BE2C (cell line): Measurements from ENCODE around the gene CXCL17.

Experiments
- DNase-seq: peaks from one replicate; pipeline ENCODE4 v3.0.0-alpha.2; 2020
- H3K27me3 ChIP-seq: fragments of 250-450 bp; sonication (Bioruptor Pico); 2 replicates; pipeline ENCODE4 v1.5.1; 2020; ENCODE audit warnings: mild to moderate bottlenecking
- H3K36me3 ChIP-seq: fragments of 250-450 bp; sonication (Bioruptor Pico); 2 replicates; pipeline ENCODE4 v1.5.1; 2020; ENCODE audit warnings: mild to moderate bottlenecking
- H3K4me1 ChIP-seq: fragments of 250-450 bp; sonication (Bioruptor Pico); 2 replicates; pipeline ENCODE4 v1.5.1; 2020
- H3K4me3 ChIP-seq: 2 replicates; pipeline ENCODE4 v1.5.1; 2011; ENCODE audit warnings: low read depth, low read length
- H3K9me3 ChIP-seq: fragments of 250-450 bp; sonication (Bioruptor Pico); 2 replicates; pipeline ENCODE4 v1.5.1; 2020
- TF ChIP-seq, protein P1 (sequence below): IDR thresholded peaks from 2 replicates; pipeline ENCODE4 v1.5.1; 2012; ENCODE audit warnings: mild to moderate bottlenecking, low read depth, low read length

CXCL17 gene

DNA sequence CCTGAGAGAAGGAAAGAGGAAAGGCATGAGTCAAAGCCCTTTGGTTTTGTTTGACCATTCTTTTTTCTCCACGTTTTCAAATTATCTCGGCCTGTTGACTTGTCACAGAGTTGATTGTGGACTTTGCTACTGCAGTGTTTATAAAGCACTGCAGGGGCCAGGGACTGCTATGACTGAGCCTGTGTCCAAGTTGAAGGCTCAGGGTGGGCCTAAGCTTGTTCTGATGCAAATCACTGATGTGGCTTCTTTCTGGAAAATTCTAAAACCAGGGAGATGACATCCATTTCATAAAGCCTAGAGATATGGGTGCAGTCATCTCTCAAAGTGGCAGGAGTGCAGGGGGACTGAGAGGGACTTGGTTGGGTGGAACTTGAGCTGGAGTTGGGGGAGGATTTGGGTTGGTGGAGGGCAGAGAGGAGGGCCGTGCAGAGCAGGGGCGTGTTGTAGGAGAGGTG lies 1.2 kb upstream of the CXCL17 start:
- Histone ChIP-seq H3K36me3 (no peaks in the 10 kb centered on the region), H3K4me3 (no peak overlapping the region), H3K9me3 (no peaks in the 10 kb centered on the region), H3K27me3 (peaks cover 26% of the 10 kb centered on the region; the same call in 1 of the 2 replicates), H3K4me1 (no peaks in the 10 kb centered on the region)
- DNase-seq, result no peak
- TF ChIP-seq, protein P1, sequence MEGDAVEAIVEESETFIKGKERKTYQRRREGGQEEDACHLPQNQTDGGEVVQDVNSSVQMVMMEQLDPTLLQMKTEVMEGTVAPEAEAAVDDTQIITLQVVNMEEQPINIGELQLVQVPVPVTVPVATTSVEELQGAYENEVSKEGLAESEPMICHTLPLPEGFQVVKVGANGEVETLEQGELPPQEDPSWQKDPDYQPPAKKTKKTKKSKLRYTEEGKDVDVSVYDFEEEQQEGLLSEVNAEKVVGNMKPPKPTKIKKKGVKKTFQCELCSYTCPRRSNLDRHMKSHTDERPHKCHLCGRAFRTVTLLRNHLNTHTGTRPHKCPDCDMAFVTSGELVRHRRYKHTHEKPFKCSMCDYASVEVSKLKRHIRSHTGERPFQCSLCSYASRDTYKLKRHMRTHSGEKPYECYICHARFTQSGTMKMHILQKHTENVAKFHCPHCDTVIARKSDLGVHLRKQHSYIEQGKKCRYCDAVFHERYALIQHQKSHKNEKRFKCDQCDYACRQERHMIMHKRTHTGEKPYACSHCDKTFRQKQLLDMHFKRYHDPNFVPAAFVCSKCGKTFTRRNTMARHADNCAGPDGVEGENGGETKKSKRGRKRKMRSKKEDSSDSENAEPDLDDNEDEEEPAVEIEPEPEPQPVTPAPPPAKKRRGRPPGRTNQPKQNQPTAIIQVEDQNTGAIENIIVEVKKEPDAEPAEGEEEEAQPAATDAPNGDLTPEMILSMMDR, result no peak

DNA sequence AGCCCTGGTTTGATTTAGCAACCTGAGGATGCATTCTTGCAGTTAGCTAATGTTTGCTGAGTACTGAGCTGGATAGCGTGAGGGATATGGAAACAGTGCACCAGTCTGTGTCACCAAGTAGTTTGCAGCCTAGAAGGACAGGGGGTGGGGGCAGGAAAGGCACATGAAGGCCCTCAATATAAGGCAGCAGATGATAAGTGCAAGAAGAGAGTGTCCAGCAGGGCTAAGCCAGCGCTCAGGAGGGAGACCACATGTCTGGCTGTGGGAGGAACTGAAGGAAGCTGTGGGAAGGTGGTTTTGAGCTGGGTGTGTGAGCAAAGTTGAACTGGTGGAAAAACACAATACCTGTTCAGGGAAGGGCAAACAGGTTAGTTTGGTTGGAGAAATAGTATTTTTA lies 1.7 kb downstream of the CXCL17 start:
- TF ChIP-seq, protein P1, result no peak
- no peaks in the 10 kb centered on the region for H3K4me1 ChIP-seq
- no peak for DNase-seq
- peaks cover 25% of the 10 kb centered on the region; the same call in 1 of the 2 replicates for H3K27me3 ChIP-seq
- H3K9me3 ChIP-seq, result no peaks in the 10 kb centered on the region
- no peak overlapping the region for H3K4me3 ChIP-seq
- H3K36me3 ChIP-seq, result no peaks in the 10 kb centered on the region

DNA sequence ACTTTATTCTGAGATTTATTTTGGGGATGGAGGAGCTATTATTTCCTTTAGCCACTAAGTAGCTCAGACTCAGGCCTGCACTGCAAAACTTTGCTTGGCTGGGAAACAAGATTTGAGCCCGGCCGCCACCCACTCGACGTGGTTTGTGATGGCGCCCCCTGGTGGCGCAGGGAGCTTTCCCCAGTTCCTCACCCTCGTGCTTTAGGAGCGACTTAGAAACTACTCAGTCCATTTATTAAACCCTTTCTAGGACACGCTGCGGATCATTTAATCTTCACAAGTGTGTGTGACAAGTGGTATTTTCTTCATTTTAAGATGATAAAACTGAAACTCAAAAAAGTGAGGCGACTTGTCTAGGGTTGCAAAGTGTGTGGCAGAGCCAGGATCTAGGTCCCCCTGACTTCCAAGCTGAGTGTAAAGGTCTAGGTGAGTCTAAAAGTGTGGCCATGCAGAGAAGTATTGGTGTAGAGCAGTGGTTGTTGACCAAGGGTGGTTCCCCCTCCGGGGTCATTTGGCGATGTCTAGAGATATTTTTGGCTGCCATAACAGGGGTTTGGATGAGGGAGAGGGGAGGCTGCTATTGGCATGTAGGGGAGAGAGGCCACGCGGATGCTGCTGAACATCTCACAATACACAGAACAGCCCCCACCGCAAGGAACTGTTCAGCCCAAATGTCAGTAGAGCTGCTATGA lies 2.2 kb downstream of the CXCL17 start:
- H3K9me3 ChIP-seq, result no peaks in the 10 kb centered on the region
- DNase-seq, result peak; percentile 84
- TF ChIP-seq, protein P1, result peak; percentile 97
- H3K4me3 ChIP-seq, result no peak overlapping the region
- no peaks in the 10 kb centered on the region for H3K36me3 ChIP-seq
- peaks cover 23% of the 10 kb centered on the region; the same call in 1 of the 2 replicates for H3K27me3 ChIP-seq
- no peaks in the 10 kb centered on the region for H3K4me1 ChIP-seq

DNA sequence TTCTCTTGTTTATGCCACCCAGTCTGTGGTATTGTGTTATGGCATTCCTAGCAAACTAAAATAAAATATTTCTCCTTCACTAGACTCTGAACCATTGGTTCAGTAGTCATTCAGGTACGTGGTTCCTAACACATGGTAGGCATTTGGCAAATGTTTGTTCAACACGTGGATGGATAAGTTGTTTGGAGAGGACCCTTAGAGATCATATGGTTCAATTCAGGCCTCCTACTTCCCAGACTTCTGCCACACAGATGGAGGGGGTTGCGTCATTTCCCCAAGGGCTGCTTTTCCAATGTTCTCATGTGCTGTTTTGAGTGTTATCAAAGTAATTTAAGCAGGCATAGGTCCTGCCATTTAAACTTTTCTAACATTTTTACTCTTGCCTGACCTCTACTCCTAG lies 6.7 kb downstream of the CXCL17 start:
- TF ChIP-seq, protein P1, result no peak
- H3K4me1 ChIP-seq, result no peaks in the 10 kb centered on the region
- no peak for DNase-seq
- peaks cover 8% of the 10 kb centered on the region; the same call in 1 of the 2 replicates for H3K27me3 ChIP-seq
- no peaks in the 10 kb centered on the region for H3K36me3 ChIP-seq
- no peak overlapping the region for H3K4me3 ChIP-seq
- H3K9me3 ChIP-seq, result no peaks in the 10 kb centered on the region

DNA sequence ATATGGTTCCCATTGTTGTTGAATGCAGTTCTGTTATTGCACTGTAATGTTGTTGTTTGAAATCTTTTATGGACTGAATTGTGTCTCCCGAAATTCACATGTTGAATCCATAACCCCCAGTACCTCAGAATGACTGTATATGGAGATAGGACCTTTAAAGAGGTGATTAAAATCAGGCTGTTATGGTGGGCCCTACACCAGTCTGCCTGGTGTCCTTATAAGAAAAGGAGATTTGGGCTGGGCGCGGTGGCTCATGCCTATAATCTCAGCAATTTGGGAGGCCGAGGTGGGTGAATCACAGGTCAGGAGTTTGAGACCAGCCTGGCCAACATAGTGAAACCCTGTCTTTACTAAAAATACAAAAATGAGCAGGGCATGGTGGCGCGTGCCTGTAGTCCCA lies 7.4 kb downstream of the CXCL17 start:
- H3K9me3 ChIP-seq, result no peaks in the 10 kb centered on the region
- H3K4me1 ChIP-seq, result no peaks in the 10 kb centered on the region
- TF ChIP-seq, protein P1, result no peak
- DNase-seq, result no peak
- H3K4me3 ChIP-seq, result no peak overlapping the region
- H3K36me3 ChIP-seq, result no peaks in the 10 kb centered on the region
- 0 out of 2 replicates have a peak, but pooled peaks cover 1% of the 10 kb centered on the region for H3K27me3 ChIP-seq

DNA sequence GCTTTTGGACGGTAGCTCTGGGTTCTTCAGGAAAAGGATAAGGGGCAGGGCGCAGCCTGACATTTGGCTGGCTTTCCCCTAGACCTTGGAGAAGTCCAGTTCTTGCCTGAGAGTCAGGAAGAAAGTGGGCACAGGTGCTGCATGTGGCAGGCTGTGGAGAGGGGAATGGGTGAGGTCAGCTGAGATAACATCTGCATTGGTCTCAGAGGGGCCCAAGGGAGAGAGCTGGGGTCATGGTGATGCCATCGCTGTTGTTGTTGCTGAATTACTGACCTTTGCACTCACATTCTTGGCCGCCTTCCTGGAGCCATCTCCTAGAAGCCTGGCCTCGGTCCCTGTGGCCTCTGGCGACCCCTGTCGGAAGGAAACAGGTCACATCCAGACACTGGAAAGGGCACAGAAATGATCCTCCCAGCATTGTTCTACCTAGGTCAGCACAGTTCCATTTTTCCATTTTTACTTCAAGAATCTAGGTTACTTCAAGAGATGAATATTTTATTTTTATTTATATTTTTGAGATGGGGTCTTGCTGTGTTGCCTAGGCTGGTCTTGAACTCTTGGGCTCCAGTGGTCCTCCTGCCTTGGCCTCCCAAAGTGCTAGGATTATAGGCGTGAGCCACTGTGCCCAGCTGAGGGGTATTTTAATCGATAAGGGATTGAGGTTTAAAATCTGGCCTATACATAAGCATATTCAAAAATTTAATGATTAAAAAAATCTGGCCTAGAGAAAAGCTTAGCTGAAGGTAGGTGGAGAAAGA lies 9.1 kb downstream of the CXCL17 start:
- Histone ChIP-seq H3K27me3 (no peaks in the 10 kb centered on the region), H3K4me3 (no peak overlapping the region), H3K9me3 (no peaks in the 10 kb centered on the region), H3K36me3 (no peaks in the 10 kb centered on the region), H3K4me1 (no peaks in the 10 kb centered on the region)
- peak; percentile 83 for DNase-seq
- TF ChIP-seq, protein P1, result peak; percentile 95
